ENCODE measurements around the gene RCC1.
A peak's percentile ranks its signal among the peaks of the same experiment; 100 is the strongest.
"Not testable (repeated sequence)": the region's sequence is repeated elsewhere in the genome, so short reads cannot be mapped to it uniquely, and the experiment has no call there.

The RCC1 gene

DNA sequence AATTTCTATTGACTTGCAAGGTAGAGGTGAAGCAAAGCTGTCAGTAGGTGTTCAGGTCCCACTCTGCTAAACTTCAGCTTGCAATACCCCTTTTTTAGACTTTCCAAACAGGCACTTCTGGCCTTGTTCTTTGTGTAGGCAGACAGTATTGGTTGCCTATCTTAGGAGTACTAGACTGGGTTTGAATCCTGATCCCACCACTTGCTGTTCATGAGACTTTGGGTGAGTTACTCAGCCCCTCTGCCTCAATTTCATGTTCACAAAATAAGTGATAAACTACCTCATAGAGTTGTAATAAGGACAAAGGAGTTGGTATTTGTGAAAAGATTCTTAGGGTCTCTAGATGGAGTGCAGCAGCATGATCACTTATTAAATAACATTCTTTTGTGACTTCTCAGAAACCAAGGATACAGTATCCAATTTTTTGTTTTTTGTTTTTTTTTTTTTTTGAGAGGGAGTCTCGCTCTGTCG, 5.2 kb downstream of the RCC1 start:
- no peak overlapping the region for H3K4me3 ChIP-seq (replicated peaks in 1 of 2; ENCODE audit: low read depth in 2 of 2, low read length in 2 of 2)
- peak; percentile 47 to 61 for DNase-seq (ENCODE audit: low read depth in 2 of 2)
- TF ChIP-seq, protein P1, sequence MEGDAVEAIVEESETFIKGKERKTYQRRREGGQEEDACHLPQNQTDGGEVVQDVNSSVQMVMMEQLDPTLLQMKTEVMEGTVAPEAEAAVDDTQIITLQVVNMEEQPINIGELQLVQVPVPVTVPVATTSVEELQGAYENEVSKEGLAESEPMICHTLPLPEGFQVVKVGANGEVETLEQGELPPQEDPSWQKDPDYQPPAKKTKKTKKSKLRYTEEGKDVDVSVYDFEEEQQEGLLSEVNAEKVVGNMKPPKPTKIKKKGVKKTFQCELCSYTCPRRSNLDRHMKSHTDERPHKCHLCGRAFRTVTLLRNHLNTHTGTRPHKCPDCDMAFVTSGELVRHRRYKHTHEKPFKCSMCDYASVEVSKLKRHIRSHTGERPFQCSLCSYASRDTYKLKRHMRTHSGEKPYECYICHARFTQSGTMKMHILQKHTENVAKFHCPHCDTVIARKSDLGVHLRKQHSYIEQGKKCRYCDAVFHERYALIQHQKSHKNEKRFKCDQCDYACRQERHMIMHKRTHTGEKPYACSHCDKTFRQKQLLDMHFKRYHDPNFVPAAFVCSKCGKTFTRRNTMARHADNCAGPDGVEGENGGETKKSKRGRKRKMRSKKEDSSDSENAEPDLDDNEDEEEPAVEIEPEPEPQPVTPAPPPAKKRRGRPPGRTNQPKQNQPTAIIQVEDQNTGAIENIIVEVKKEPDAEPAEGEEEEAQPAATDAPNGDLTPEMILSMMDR (IDR thresholded peaks at IDR 0.05; ENCODE audit: low read depth, low read length) = no peak

DNA sequence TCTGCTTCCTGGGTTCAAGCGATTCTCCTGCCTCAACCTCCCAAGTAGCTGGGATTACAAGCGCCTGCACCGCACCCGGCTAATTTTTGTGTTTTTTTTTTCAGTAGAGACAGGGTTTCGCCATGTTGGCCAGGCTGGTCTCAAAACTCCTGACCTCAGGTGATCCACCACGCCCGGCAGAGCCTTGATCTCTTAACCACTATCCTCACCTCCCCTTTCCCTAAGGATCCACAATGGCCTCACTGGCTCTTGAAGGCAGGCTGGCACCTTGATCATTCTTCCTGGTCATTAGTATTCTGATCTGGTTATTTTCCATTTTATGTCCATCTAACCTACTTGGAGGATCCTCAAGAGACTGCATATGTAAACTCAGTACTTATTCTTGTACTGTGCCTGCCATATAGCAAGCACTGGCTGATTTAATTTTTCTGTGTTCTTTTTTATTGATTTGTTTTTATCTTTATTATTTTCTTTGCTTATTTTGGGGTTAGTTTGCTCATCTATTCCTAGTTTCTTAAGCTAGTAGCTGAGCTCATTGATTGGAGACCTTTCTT, 6.3 kb downstream of the RCC1 start:
- TF ChIP-seq, protein P1 (IDR thresholded peaks at IDR 0.05; ENCODE audit: low read depth, low read length) = no peak
- H3K4me3 ChIP-seq (replicated peaks in 1 of 2; ENCODE audit: low read depth in 2 of 2, low read length in 2 of 2) = no peak overlapping the region
- DNase-seq (ENCODE audit: low read depth in 2 of 2) = peak; percentile 27 to 42

DNA sequence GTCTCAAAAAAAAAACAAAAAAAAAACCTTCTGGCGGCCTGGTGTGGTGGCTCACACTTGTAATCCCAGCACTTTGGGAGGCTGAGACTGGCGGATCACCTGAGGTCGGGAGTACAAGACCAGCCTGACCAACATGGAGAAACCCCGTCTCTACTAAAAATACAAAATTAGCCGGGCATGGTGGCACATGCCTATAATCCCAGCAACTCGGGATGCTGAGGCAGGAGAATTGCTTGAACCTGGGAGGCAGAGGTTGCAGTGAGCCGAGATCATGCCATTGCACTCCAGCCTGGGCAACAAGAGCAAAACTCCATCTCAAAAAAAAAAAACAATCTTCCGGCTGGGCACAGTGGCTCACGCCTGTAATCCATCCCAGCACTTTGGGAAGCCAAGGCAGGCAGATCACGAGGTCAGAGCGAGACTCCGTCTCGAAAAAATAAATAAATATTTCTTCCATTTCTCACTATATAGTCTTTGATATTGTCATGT, 8.6 kb downstream of the RCC1 start:
- H3K4me3 ChIP-seq (replicated peaks in 1 of 2; ENCODE audit: low read depth in 2 of 2, low read length in 2 of 2) = not testable (repeated sequence)
- DNase-seq (ENCODE audit: low read depth in 2 of 2) = peak in 1 of 2 donors; percentile 26

DNA sequence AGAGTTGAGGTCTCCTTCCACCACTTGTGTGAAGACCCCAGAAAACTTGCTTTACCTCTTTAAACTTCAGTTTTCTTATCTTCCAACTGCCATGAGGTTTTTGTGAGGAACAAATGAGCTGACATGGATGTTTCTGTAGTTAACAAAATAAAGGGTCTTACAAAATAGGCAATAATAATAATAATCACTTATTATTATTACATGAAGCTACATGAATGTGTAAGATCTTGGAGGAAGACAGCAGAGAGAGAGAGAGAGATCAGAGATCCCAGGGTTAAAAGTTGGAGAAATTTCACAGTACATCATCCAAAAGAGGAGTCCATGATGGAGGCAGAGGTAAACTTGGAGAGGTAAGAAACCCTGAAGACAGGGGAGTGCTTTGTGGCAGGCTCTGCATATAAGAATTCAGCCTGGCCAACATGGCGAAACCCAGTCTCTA, 10.7 kb downstream of the RCC1 start:
- H3K4me3 ChIP-seq (replicated peaks in 1 of 2; ENCODE audit: low read depth in 2 of 2, low read length in 2 of 2) = no peak overlapping the region
- TF ChIP-seq, protein P1 (IDR thresholded peaks at IDR 0.05; ENCODE audit: low read depth, low read length) = no peak
- peak in 1 of 2 donors; percentile 36 for DNase-seq (ENCODE audit: low read depth in 2 of 2)

DNA sequence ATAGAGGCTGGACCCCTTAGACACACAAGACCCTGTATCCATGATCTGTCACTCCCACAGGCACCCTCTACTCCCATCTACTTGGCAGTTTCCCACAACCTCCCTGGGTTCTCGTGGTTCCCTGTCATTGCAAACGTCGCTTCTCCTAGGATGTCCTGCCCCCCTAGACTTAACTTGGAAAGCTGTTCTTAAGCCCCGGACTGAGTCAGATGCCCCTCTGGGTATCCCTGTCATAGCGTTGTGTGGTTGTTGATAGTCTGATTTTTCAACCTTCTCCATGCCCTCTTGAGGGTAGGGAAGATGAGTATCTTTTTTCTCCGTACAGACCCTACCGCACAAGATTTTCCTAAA, 11.8 kb downstream of the RCC1 start:
- TF ChIP-seq, protein P1 (IDR thresholded peaks at IDR 0.05; ENCODE audit: low read depth, low read length) = no peak
- DNase-seq (ENCODE audit: low read depth in 2 of 2) = no peak
- peak overlapping the region; percentile 11 to 63 for H3K4me3 ChIP-seq (replicated peaks in 1 of 2; ENCODE audit: low read depth in 2 of 2, low read length in 2 of 2)

DNA sequence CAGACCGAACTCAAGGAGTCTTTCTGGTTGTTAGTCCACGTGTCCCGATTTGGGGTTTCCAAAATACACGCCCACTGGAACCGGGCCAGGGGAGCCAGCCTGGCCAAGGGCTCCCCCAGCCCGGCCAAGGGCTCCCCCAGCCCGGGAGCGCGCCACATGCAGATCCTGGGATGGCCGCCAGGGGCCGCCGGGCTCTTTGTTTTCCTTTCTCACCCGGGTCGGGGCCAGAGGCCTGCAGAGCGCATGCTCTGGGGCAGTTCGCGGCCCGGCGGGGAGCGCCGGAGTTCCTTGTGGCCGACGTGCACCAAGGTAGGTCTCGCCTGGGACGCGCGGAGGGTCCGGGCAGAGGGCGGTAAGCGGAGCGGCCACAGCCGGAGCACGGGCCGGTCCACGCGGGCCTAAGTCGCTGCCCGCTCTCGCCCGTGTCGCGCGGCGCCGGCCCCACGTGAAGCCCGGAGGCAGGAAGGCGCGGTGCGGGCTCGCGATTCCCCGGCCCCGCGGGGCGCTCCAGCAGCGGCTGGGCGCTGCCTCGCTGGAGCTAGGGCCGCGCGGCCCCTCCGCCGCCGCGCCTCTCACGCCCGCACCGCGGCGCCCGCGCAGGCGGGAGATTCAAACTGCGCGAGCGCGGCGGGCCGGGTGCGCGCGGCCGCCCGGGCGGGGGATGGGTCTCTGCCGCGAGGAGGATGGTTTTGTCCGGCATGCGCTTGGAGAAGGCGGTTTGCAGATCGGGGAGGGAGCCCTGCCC, 12.3 kb downstream of the RCC1 start:
- peak; percentile 87 to 91 for DNase-seq (ENCODE audit: low read depth in 2 of 2)
- TF ChIP-seq, protein P1 (IDR thresholded peaks at IDR 0.05; ENCODE audit: low read depth, low read length) = peak; percentile 88
- H3K4me3 ChIP-seq (replicated peaks in 1 of 2; ENCODE audit: low read depth in 2 of 2, low read length in 2 of 2) = peak overlapping the region; percentile 63 to 66

DNA sequence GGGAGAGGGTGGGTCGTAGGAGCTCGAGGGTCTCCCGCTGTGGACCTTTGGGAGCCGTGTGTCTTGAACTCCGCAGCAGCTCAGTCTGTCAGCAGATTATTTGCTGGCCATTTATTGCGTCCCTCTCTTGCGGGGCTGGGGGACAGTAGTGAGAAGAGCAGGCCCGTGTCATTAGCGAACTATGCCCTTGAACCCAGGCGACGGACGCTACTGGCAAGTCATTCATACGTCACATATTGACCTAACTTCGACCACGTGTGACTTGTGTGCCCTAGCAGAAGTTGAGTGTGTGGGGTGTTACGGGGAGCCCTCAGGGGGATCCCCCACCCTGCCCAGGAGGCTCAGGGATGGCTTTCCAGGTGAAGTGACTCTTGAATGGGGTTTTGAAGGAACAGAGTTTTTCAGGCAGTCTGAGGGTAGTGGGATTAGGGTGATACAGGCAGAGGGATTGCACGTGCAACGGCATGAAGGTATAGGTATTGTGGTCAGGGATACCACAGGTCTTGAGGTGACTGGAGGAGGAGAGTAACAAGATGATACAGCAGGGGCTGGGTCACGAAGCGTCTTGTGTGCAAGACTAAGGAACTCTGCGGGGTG, 13.0 kb downstream of the RCC1 start:
- TF ChIP-seq, protein P1 (IDR thresholded peaks at IDR 0.05; ENCODE audit: low read depth, low read length) = no peak
- peak overlapping the region; percentile 63 to 66 for H3K4me3 ChIP-seq (replicated peaks in 1 of 2; ENCODE audit: low read depth in 2 of 2, low read length in 2 of 2)
- peak in 1 of 2 donors; percentile 42 for DNase-seq (ENCODE audit: low read depth in 2 of 2)
